ENCODE measurements around the gene PHF19. TPM values are rescaled to one million over a fixed set of nuclear protein-coding genes. Genes with fewer than 3 reads are reported as not detected.

Gene PHF19
- polyA plus RNA-seq (2014; cell fraction: cytosol; rRNA removed), result 26.9 and 29.8 TPM in 2 replicates
- 66.0 and 92.0 TPM in 2 replicates for polyA plus RNA-seq (2014; cell fraction: nucleus; rRNA removed)

DNA sequence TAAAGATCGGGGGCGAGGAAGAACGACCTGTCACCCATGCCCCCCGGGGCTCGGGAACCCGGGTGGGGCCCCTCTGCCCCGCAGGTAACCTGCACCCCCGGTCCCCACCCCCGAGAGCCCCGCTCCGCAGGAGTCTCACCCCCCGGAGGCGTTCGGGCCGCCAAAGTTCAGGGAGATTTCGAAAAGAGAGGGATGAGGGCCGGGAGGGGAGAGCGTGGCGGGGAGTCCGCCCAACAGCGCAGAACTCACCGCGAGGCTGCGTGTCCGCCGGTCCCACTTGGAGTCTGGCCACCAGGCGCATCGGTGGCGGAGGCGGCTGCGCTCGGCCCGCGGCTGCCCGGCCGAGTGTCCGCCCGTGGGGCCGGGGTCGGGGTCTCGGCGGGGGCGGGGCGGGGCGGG is at the start of gene PHF19:
PHF19 (minus strand) TSS at position 347 of the 399 bp plus-strand sequence. CDS start 2,447 bp downstream, outside the sequence.
- peak; percentile 36 for DNase-seq (ENCODE audit: low spot score)

DNA sequence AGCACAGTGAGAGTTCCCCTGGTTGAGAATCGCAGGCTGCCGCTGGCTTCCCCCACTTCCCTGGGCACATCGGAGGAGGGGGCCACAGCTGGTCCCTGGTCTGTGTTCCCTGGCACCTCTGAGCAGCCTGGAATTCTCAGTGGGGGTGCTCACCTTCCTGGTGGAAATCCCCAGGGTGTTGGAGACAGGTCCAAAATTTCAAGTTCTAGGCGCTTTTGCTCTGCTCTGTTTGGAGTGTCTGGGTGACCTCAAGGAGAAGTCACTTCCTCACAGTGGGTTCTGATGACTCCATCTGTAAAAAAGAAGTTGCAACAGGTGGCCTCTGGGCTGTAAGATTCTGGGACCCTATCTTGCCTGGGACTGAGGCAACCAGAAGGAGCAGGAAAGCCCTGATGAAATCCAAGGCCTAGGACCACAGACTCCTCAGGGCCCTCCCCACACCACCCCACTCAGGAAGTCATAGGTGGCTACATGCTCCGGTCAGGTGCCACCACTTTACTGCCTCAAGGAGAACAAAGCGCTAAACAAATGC is 49.5 kb upstream of the PHF19 start, which contains the start of gene TRAF1:
TRAF1 (minus strand) TSS at position 400 of the 532 bp plus-strand sequence. CDS start 721 bp downstream, outside the sequence.
- no peak for DNase-seq (ENCODE audit: low spot score)

DNA sequence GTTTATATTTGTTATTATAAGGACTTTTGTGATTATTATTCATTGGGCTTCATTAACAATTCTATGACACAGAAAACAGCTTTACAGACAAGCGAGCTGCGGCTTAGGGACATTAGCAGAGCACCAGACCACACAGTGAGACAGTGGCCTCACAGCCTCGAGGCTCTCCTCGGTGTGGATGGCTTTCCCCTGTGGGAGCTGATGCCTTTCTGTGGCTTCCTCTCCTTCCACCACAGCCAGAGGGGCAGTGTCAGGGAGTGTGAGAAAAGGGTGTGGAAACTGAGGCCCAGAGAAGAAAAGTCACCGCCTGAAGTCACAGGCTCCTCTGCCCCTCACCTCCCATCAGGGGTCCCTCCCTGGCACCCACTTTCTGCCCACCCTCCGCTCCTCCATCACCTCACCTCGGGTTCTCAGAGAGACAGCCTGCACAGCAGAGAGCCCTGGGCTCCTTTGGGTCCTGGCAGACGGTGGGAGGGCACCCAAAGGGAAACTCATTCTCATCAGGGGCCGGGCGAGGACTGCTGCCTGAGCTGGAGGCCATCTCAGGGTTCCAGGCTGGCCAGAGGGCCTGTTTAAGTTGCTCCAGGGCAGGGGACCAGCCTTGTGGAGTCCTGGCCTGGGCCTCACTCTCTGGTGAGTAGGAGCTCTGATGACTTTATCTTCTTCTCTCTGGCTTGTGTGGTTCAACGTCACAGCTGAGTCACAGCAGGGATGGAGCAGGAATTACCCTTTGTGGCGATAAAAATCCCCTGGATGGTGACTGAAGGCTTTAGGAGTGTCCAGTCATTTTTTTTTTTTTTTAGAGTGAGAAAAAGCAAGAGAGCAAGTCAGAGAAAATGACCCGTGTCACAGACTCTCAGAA is 48.8 kb upstream of the PHF19 start:
- DNase-seq (ENCODE audit: low spot score), result no peak

DNA sequence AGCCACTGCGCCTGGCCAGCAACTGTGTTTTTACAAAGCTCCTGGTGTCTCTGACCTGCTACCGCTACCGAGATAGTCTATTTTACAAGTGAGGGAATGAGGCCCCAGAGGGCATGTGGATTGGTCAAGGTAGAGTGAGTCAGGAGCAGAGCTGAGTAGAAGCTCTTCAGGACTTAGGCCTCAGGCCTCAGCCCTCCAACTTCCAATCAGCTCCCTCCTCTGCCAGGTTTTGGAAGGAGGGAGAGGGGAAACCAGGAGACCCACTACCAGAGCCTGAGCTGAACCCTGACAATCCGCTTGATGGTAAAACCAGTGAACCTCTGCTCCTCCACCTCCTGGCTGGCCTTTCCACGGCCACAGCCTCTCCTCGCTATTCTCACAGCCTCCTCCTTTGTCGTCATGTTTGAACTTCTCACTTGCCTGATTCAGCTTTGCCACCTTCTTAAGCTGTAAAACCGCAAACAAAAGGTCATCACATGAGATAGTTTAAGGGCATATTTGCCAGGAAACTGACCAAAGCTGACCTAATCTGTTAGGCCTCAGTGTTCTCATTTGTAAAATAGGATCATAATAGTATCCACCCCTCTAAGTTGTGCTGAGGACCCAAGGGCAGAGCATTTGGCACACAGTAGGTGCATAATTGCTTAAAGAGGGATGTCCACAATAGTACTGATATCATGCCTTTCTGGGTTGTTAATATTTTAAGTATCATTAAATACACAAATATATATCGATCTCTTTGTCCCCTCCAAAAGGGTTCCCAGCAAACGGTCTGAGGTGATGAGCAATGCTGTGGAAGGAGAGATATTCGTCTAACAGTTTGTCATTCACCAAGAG is 47.9 kb upstream of the PHF19 start:
- DNase-seq (ENCODE audit: low spot score), result no peak

DNA sequence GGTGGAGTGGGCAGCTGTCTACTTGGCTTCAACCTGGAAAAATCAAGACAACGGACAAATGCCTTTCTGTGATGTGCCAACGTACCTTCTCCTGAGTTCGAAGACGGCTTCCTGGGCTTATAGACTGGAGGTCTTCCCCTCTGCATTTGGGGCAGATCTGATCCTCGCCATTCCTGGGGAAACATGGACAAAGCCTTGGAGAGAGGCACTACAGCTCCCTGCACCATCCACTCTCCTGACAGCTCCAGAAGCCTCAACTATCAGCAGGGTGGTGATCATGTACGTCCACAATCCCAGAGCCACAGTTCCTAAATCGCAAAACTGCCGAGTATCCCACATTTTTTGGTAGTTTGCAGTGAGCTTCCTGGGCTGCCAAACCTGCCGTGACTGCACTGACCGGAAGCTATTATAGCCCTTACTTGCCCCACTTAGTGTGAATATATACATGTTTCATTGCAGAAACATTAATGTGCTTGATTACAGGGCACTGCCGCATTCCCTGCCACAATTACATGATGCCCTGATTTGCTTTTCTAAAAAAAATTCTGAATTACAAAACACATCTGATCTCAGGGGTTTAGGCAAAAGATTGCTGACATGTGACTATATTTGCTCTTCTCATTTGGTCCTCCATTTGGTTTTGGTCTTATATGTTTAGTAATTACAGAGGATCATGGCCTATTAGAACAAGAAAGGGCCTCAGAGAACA is 46.8 kb upstream of the PHF19 start:
- DNase-seq (ENCODE audit: low spot score), result no peak

DNA sequence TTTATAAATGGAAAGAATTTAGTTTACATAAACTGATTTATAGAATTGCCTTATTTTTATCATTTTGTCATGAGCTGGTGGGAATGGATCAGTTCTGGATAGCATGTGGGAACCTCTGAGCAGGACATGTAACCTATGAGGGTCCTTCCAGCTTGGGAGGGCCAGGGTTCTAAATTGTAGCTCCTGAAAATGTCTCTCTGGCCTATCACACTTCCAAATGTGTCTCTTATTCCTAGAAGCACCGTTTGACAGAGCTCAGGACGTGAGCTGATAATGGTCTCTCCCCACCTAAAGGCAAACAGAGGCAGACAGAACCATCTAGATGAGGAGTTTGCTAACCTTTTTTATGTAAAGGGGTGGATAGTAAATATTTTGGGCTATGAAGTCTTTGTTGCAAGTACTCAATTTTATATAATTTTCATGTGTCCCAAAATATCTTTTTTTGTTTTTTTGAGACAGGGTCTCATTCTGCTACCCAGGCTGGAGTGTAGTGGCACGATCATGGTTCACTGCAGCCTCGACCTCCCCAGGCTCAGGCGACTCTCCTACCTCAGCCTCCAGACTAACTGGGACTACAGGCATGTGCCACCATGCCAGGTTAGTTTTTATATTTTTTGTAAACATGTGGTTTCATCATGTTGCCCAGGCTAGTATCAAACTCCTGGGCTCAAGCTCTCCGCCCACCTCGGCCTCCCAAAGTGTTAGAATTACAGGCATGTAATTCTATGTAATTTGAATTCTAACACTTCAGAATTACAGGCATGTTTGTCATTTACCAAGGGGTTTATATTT is 45.6 kb upstream of the PHF19 start:
- no peak for DNase-seq (ENCODE audit: low spot score)

DNA sequence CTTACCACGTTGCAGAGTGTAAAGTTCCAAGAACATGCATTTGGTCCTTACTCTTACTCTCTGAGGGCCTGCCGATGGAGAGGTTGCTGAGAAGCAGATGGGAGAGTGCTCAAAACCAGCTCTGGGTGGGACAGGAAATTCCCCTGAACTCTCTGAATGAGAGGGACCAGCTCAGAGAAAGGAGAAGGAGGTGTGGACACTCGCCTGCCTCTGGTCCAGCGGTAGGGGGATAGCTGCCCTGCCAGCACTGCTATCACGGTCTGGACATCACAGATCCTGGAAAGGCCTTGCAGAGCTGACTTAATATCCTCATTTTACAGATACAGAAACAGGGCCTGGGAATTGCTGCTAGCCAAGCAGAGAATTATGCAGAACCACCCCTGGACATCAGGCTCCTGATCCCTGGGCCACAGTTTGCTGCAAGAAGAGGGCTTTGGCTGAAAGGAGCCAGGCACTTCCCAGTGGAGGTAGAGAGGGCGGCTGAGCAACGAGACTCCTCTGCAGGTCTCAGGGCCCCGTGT is 44.7 kb upstream of the PHF19 start:
- peak; percentile 43 for DNase-seq (ENCODE audit: low spot score)

DNA sequence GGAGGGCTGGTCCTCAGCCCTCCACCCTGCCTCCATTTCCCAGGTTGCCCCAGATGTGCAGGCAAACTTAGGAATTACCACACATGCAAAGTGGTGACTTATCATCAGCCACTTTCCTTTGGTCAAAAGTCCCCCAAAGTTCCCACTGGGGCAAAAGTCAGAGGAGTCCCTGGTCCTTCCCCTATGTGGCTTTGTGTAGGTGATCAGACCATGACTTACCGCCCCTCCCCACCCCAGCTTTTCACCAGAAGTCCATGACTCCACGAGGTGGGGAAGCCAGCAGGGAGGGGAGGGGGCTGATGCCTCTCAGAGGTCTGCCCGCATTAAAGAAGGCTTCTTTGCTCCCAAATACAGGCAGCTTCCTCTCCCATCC is 43.8 kb upstream of the PHF19 start:
- DNase-seq (ENCODE audit: low spot score), result no peak

DNA sequence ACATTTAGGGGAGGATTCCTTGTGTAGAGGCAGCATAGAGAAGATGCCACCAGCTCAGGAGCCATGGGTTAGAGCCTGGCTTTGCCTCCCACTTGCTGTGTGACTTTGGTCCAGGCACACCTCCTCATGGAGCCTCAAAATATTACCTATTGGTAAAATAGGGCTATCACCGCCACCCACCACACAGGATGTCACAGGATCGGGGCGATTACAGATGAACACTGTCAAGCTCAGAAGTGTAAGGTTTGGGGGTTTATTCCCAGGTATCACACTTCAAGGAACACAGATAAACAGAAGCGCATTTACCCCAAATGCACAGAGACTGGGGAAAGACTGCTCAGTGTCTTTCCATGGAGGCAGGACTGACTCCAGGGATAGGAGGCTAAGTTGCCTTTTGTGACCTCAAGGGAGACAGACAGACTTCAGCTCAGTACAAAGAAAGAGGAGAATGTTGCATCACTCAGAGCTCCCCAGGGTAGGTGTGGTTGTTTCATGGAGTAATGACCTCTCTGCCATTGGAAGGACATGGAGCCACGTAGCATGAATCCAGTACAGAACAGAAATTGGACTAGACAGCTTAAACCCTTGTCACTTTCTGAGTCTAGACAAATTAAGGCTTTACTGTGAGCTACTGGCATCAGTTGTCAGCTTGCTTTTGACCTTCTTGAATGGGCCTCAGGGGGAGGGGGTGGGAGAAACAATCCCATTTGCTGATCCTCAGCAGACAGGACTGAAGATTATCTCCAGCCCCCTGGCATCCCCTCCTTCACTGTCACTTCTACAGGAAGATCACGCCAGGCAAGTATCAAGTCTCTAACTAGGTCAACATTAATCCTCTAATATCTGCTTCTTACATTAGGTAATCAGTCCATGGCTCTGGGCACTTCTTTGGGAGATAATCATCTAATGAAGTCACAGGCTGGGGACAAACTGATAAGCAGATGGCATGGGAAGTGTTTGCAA is 43.1 kb upstream of the PHF19 start:
- DNase-seq (ENCODE audit: low spot score), result no peak

DNA sequence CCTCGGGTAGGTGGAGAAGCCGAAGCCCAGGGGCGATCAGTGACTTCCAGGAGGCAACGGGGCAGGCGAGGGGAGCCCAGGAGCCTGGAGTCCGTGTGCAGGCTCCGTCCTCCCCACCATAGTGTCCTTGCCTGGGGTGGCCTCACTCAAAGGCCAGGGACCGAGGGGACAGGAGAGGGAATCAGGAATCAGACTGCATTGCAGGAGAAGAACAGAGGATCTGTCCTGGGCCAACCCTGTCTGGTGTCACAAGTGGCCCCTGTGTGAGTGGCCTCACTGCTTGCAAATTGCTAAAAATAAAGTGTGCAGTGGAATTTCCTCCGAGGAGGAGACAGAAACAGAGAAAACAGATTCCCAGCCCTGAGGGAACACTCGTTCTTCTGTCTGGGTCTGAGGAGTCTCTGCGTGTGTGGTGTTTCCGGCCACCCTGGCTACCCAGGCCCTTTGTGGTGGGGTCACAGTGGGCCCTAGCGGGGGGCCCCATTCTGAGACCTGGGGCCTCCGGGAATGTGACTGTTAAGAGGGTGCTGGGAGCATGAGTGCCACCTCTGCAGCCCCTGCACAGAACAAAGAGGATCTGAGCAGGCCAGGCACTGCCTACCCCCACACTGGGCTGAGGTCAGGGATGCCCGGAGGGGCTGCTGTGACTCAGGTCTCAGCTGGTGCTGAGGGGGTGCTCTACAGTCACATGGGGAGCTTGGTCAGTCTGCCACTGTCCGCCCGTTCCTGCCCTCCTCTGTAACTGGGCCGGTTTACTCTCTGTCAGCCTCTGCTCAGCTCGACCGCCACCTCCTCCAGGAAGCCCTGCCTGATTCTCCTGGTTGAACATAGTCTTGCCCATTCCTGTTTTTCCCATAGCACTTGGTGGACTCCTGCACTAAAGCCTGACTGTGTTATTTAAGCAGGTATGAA is 42.2 kb upstream of the PHF19 start:
- DNase-seq (ENCODE audit: low spot score), result no peak

DNA sequence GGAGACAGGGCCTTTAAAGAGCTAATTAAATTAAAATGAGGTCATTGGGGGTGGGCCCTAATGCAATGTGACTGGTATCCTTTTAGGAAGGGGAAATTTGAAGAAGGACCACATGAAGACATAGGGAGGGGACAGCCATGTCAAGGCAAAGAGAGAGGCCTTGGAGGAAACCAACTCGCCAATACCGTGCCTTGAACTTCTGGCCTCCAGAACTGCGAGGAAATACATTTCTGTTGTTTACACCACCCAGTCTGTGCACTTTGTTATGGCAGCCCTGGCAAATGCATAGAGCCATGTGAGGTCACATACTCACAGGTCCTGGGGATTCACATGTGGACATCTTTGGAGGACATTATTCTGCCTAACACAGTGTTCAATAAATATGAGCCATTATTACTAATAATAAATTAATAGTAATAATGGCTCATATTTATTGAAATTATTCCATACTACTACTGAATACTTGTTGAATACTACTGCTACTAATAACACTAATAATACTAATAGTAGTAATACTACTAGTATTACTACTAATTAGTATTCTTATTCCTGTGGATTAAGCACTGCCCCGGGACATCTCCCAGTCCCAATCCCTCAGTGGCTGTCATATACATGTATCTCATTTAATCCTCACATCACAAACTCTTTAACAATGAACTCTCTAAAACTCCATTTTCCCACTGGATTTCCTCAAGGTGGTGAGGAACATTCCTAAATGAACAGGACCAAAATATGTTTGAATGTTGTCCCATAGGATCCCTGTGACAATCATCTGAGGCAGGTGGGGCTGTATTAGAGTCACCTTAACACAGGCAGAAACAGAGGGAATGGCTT is 41.2 kb upstream of the PHF19 start:
- no peak for DNase-seq (ENCODE audit: low spot score)

DNA sequence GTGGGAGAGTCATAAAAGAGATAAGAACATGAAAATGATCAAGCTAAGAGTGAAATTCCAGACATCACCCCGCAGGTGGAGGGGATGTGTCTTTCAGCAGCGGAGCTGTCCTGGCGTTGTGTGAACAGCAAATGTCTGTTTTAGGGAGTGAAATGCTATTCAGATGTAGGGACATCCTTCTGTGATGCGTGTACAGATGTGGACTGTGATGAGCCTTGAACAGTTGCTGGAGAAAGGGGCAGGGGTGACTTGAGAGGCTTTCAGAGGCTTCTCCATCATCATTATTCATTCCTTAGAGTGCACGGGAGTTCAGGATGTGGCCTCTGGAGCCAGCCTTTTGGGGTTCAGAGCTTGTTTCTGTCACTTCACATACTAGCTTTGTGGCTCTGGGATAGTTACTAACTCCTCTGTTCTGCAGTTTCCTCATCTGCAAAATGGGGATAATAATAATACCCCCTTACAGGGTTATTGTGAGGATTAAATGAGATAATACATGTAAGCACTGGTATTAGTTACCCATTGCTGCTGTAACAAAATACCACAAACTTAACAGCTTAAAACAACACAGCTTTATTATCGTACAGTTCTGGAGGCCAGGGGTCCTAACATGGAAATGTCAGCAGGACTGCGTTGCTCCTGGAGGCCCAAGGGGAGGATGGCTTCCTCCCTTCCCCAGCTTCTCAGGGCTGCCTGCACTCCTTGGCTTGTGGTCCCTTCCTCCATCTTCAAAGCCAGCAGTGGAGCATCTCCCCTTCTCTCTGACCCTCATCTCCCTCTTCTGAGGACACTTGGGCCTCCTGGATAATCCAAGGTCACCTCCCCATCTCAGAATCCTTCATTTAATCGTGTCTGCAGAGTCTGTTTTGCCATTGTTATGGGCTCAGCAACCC is 40.2 kb upstream of the PHF19 start:
- DNase-seq (ENCODE audit: low spot score), result no peak

DNA sequence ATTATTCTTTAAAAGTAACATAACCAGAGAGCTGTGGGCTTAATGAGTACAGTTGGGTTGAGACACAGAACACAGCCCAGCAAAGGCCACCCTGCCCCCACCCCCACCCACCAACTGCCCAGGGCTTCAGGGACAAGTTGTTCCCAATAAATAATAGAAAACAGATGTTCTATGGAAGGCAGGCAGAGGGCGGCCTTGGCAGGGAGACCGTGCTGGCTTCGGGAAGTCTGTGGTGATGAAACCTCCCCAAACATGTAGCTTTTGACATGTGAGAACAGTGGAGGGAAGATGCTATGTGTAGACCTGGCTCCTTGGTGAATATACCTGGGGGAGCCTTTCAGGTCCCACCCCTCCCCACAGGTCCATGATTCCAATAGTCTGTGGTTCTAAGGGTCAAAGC is 39.6 kb upstream of the PHF19 start:
- DNase-seq (ENCODE audit: low spot score), result peak; percentile 45

DNA sequence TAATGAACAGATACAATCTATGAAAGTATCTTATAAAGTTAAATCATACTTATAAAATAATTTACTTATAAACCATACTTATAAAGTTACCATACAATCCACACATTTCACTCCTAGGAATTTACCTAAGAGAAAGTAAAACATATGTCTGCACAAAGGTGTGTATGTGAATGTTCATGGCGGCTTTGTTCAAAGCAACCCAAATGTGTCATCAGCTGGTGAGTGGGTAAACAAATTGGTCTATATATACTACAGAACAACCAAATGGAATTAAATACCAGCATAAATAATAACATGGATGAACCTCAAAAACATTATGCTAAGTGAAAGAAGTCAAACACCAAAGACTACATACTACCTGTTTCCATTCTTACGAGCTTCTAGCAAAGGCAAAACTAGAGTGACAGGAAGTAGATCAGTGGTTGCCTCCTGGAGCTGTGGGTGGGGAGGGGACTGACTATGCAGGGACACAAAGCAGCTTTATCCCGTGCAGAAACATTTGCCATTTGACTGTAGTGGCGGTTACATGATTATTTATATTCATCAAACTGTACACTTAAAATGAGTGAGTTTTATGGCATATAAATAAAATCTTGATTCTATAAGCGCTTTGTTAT is 39.0 kb upstream of the PHF19 start:
- no peak for DNase-seq (ENCODE audit: low spot score)

DNA sequence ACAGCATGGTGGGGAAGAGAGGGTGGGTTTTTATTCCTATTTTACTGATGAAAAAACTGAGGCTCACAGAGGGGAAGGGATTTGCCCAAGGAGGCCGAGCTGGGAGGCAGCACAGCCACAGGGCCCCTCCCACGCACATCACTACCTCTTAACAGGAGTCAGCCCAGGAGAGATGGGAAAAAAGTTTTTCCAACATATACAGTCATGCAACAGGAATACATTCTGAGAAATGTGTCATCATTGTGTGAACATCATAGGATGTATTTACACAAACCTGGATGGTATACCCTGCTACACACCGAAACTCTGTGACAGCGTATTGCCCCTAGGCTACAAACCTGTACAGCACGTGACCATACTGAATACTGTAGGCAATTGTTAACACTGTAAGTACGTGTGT is 38.0 kb upstream of the PHF19 start:
- DNase-seq (ENCODE audit: low spot score), result no peak

DNA sequence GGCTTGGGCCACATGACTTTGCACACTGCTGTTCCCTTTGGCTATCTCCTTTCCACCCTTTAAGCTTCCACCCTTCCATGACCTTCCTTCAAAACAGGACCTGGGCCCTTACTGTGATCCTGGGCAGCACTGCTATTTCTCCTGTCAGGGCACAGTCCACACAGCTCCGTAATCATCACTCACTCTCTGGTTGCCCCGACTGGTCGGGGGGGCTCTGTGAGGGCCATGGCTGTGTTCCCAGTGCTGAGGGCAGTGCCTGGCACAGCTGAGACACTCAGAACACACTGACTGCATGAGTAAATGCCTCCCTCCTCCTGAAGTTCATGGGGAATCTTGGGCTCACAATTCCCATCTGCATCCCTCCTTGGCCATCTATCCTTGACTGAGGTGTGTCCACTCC is 37.4 kb upstream of the PHF19 start:
- DNase-seq (ENCODE audit: low spot score), result no peak
